Aorta (tissue), 5 donors: ENCODE measurements around the gene RNF223. TPM values are rescaled to one million over a fixed set of nuclear protein-coding genes. Genes with fewer than 3 reads are reported as not detected.

Experiments used
- ATAC-seq: fragments of 200-7000 bp; cut with Tn5 transposase; one replicate; pipeline ENCODE4 v1.9.1; 2022; ENCODE audit warnings: moderate library complexity; ENCODE audit not compliant: low FRiP score
- DNase-seq, 2 donors: peaks; one replicate each; pipeline ENCODE4 v3.0.0-alpha.2; 2020
- H3K27ac ChIP-seq, 2 donors: one replicate each; pipeline ENCODE4 v1.5.1; 2013; ENCODE audit warnings: low read length in 2 of 2, mild to moderate bottlenecking in 2 of 2, moderate library complexity in 2 of 2, control low read depth in 1 of 2, inconsistent platforms in 1 of 2, low read depth in 1 of 2
- H3K27me3 ChIP-seq, 2 donors: one replicate each; pipeline ENCODE4 v1.6.1; 2013; ENCODE audit warnings: control low read depth in 1 of 2, low read length in 1 of 2, mild to moderate bottlenecking in 1 of 2, moderate library complexity in 1 of 2; ENCODE audit not compliant: insufficient read depth in 2 of 2, control insufficient read depth in 1 of 2
- H3K36me3 ChIP-seq, 2 donors: one replicate each; pipeline ENCODE4 v1.6.1; 2013; ENCODE audit warnings: control low read depth in 1 of 2, low read length in 1 of 2, mild to moderate bottlenecking in 1 of 2; ENCODE audit not compliant: insufficient read depth in 2 of 2, control insufficient read depth in 1 of 2
- H3K4me1 ChIP-seq, 2 donors: one replicate each; pipeline ENCODE4 v1.6.1; 2013; ENCODE audit warnings: low read length in 2 of 2, control low read depth in 1 of 2, mild to moderate bottlenecking in 1 of 2, moderate library complexity in 1 of 2; ENCODE audit not compliant: insufficient read depth in 2 of 2, control insufficient read depth in 1 of 2
- H3K4me3 ChIP-seq, 2 donors: one replicate each; pipeline ENCODE4 v1.5.1; 2013; ENCODE audit warnings: low read length in 2 of 2, control low read depth in 1 of 2, mild to moderate bottlenecking in 1 of 2
- H3K9me3 ChIP-seq: one replicate; pipeline ENCODE4 v1.6.1; 2013; ENCODE audit warnings: mild to moderate bottlenecking, low read length; ENCODE audit not compliant: control insufficient read depth
- WGBS, 2 donors: extraction: QIAGEN DNeasy Blood & Tissue Kit; methylation state at CpG; one replicate each; pipeline ENCODE4 v1.1.7; 2013; 5-methylcytosine and 5-hydroxymethylcytosine counted together
- intact Hi-C, 2 donors: fragments of 100-400 bp; cut with DNase I; formaldehyde crosslinking; loops; one replicate each; pipeline versions ENCODE4 v1.14.2 to v1.15.0; 2022
- polyA plus RNA-seq, 2 donors: library from polyadenylated mRNA; stranded (reverse); fragments of 200-250 nt; gene quantifications; one replicate each; pipeline ENCODE4 v1.2.3, GENCODE V29; 2013
- total RNA-seq, 2 donors: library from RNA; stranded (reverse); fragmentation: NEBNext Ultra II Directional; extraction: Animal tissue kit (Norgen Biotek cat#: 25700); gene quantifications; one replicate each; pipeline ENCODE4 v1.2.1, GENCODE V29; 2021
- donor health status: healthy with polysubstance abuse.
- donor health status: Bipolar disorder and iron deficiency.
- donor health status: DM: no; HTN: no; CAD: no.
- donor health status: DM: no; HTN: no; CAD: no.
- donor health status: DM: yes; HTN: yes; CAD: no.

RNF223 gene
- total and polyA plus RNA-seq, 4 donors: not detected

GRCh38 chr1:1041092-1041523 is 33.0 kb downstream of the RNF223 start:
- Histone ChIP-seq H3K27ac (no peak overlapping the region), H3K4me3 (no peak overlapping the region), H3K36me3 (no peaks in the 10 kb centered on the region), H3K27me3 (no peaks in the 10 kb centered on the region), H3K4me1 (no peaks in the 10 kb centered on the region), H3K9me3 (no peaks in the 10 kb centered on the region)
- no peak for ATAC-seq
- WGBS, 2 donors: 61 to 64% methylated on average over 48 to 57 of the region's 60 CpGs
- intact Hi-C loops: no loop called here
- DNase-seq: no peak

- H3K27ac ChIP-seq: no peak overlapping the region
- DNase-seq (peak; percentile 79 to 91), ATAC-seq (peak; percentile 63)
- H3K9me3 ChIP-seq: no peaks in the 10 kb centered on the region
- intact Hi-C loops: no loop called here
- H3K4me3 ChIP-seq: no peak overlapping the region
- H3K27me3 ChIP-seq: no peaks in the 10 kb centered on the region
- no peaks in the 10 kb centered on the region for H3K4me1 ChIP-seq
- WGBS, 2 donors: 10 to 14% methylated on average over 71 to 99 of the region's 99 CpGs
- H3K36me3 ChIP-seq: no peaks in the 10 kb centered on the region
These were observed 33.8 kb downstream of the RNF223 start for GRCh38 chr1:1040004-1040991.

GRCh38 chr1:1039145-1039910 is 34.8 kb downstream of the RNF223 start:
- 74 to 80% methylated on average over 17 of the region's 17 CpGs for WGBS, 2 donors
- Histone ChIP-seq H3K9me3 (no peaks in the 10 kb centered on the region), H3K4me3 (no peak overlapping the region), H3K4me1 (no peaks in the 10 kb centered on the region), H3K27ac (no peak overlapping the region), H3K27me3 (no peaks in the 10 kb centered on the region), H3K36me3 (no peaks in the 10 kb centered on the region)
- DNase-seq (no peak), ATAC-seq (no peak)
- intact Hi-C loops: no loop called here

- no peaks in the 10 kb centered on the region for H3K4me1 ChIP-seq
- 89 to 99% methylated on average over 6 of the region's 6 CpGs for WGBS, 2 donors
- H3K4me3 ChIP-seq: no peak overlapping the region
- intact Hi-C loops: no loop called here
- ATAC-seq (no peak), DNase-seq (no peak)
- H3K9me3 ChIP-seq: no peaks in the 10 kb centered on the region
- no peak overlapping the region for H3K27ac ChIP-seq
- no peaks in the 10 kb centered on the region for H3K27me3 ChIP-seq
- no peaks in the 10 kb centered on the region for H3K36me3 ChIP-seq
These were observed 35.4 kb downstream of the RNF223 start for GRCh38 chr1:1038694-1039093.

GRCh38 chr1:1037366-1038327 is 36.5 kb downstream of the RNF223 start:
- WGBS, 2 donors: 87 to 90% methylated on average over 30 of the region's 30 CpGs

GRCh38 chr1:1035291-1035943 is 38.7 kb downstream of the RNF223 start:
- no peaks in the 10 kb centered on the region for H3K27me3 ChIP-seq
- intact Hi-C loops: no loop called here
- no peak overlapping the region for H3K4me3 ChIP-seq
- ATAC-seq: no peak
- 94 to 95% methylated on average over 19 of the region's 19 CpGs for WGBS, 2 donors
- no peak for DNase-seq
- H3K4me1 ChIP-seq: no peaks in the 10 kb centered on the region
- H3K27ac ChIP-seq: no peak overlapping the region
- H3K9me3 ChIP-seq: no peaks in the 10 kb centered on the region
- H3K36me3 ChIP-seq: no peaks in the 10 kb centered on the region

More at GRCh38 chr1:1037366-1038327, 36.5 kb downstream of the RNF223 start:
- no peaks in the 10 kb centered on the region for H3K9me3 ChIP-seq
- no peak overlapping the region for H3K4me3 ChIP-seq
- H3K27me3 ChIP-seq: no peaks in the 10 kb centered on the region
- ATAC-seq (no peak), DNase-seq (no peak)
- H3K36me3 ChIP-seq: no peaks in the 10 kb centered on the region
- intact Hi-C loops: no loop called here
- no peak overlapping the region for H3K27ac ChIP-seq
- H3K4me1 ChIP-seq: no peaks in the 10 kb centered on the region

- Histone ChIP-seq H3K4me1 (no peaks in the 10 kb centered on the region), H3K4me3 (no peak overlapping the region), H3K36me3 (no peaks in the 10 kb centered on the region), H3K9me3 (no peaks in the 10 kb centered on the region), H3K27me3 (no peaks in the 10 kb centered on the region), H3K27ac (no peak overlapping the region)
- intact Hi-C loops: no loop called here
- WGBS, 2 donors: 84 to 91% methylated on average over 17 to 30 of the region's 30 CpGs
- ATAC-seq (no peak), DNase-seq (no peak)
These were observed 39.7 kb downstream of the RNF223 start for GRCh38 chr1:1034439-1034781.
